Natural killer cell (primary cell): ENCODE data around the gene TULP1. TPM values are rescaled to one million over a fixed set of nuclear protein-coding genes. Genes with fewer than 3 reads are reported as not detected.

Source experiments
- ATAC-seq, 3 donors: fragments of 150-1000 bp in 2 of 3; fragments of 200-7000 bp in 1 of 3; cut with Tn5 transposase; 1 replicate in 1 of 3; 2 replicates in 2 of 3; pipeline ENCODE4 v1.10.0; 2021; ENCODE audit warnings: mild to moderate bottlenecking in 2 of 3, moderate library complexity in 2 of 3
- DNase-seq, 2 donors: peaks; one replicate each; pipeline versions ENCODE4 v3.0.0 to v3.0.0-alpha.2; 2013 to 2021; ENCODE audit warnings: mixed read lengths in 1 of 2
- H3K27ac ChIP-seq: one replicate; pipeline ENCODE4 v1.5.1; 2013; ENCODE audit warnings: mild to moderate bottlenecking, low read length
- H3K27me3 ChIP-seq: one replicate; pipeline ENCODE4 v1.6.1; 2013; ENCODE audit warnings: low read length; ENCODE audit not compliant: control insufficient read depth, insufficient read depth
- H3K36me3 ChIP-seq: one replicate; pipeline ENCODE4 v1.6.1; 2013; ENCODE audit warnings: low read length; ENCODE audit not compliant: control insufficient read depth, insufficient read depth
- H3K4me1 ChIP-seq: one replicate; pipeline ENCODE4 v1.6.1; 2013; ENCODE audit warnings: low read length; ENCODE audit not compliant: control insufficient read depth, insufficient read depth
- H3K4me3 ChIP-seq: one replicate; pipeline ENCODE4 v1.5.1; 2013; ENCODE audit warnings: low read length
- H3K9me3 ChIP-seq: one replicate; pipeline ENCODE4 v1.6.1; 2013; ENCODE audit warnings: low read length; ENCODE audit not compliant: control insufficient read depth, insufficient read depth
- H3K27ac Mint-ChIP-seq, 2 donors: one replicate each; pipeline ENCODE4 v1.8.0; 2022; ENCODE audit warnings: mild to moderate bottlenecking in 2 of 2, mixed read lengths in 2 of 2, moderate library complexity in 1 of 2
- H3K27me3 Mint-ChIP-seq, 2 donors: one replicate each; pipeline ENCODE4 v1.8.0; 2022; ENCODE audit warnings: low read depth in 2 of 2, mixed read lengths in 2 of 2
- H3K36me3 Mint-ChIP-seq: one replicate; pipeline ENCODE4 v1.8.0; 2022; ENCODE audit warnings: mixed read lengths
- H3K4me1 Mint-ChIP-seq, 2 donors: one replicate each; pipeline ENCODE4 v1.8.0; 2022; ENCODE audit warnings: mixed read lengths in 2 of 2
- H3K4me3 Mint-ChIP-seq: one replicate; pipeline ENCODE4 v1.8.0; 2022; ENCODE audit warnings: mild to moderate bottlenecking, moderate library complexity, mixed read lengths
- H3K9me3 Mint-ChIP-seq, 2 donors: one replicate each; pipeline ENCODE4 v1.8.0; 2022; ENCODE audit warnings: mixed read lengths in 2 of 2
- CTCF ChIP-seq: fragments of 200-600 bp; IDR thresholded peaks from one replicate; pipeline ENCODE4 v1.8.0; 2022; ENCODE audit warnings: antibody characterized with exemption
- WGBS: methylation state at CpG from one replicate; pipeline ENCODE4 v1.1.7; 2013; ENCODE audit warnings: missing lambda C conversion rate; ENCODE audit not compliant: insufficient coverage; 5-methylcytosine and 5-hydroxymethylcytosine counted together
- intact Hi-C: fragments of 100-400 bp; cut with micrococcal nuclease; formaldehyde crosslinking; loops from one replicate; pipeline ENCODE4 v1.14.2; 2022
- total RNA-seq, 4 donors: library from RNA; stranded (reverse); fragments of 120-200 nt in 1 of 4; gene quantifications; one replicate each; pipeline versions ENCODE4 v1.2.3 to v1.2.4, GENCODE V29; 2013 to 2022

TULP1 gene
- total RNA-seq, 3 donors from 2014 or later (not counting 1 experiment from before 2014, with no cell fraction given): not detected

GRCh38 chr6:35491558-35492257 is 21.0 kb downstream of the TULP1 start:
- DNase-seq (no peak), ATAC-seq (no peak)
- Histone ChIP-seq H3K4me3 (no peak overlapping the region), H3K27me3 (no peaks in the 10 kb centered on the region), H3K36me3 (no peaks in the 10 kb centered on the region), H3K27ac (no peak overlapping the region), H3K9me3 (no peaks in the 10 kb centered on the region), H3K4me1 (peaks cover 17% of the 10 kb centered on the region)
- Mint-ChIP-seq H3K27me3 (peaks cover 9 to 13% of the 10 kb centered on the region in 2 donors), H3K9me3 (no peaks in the 10 kb centered on the region), H3K4me3 (no peak overlapping the region), H3K36me3 (no peaks in the 10 kb centered on the region), H3K27ac (no peak overlapping the region), H3K4me1 (peaks cover 8 to 33% of the 10 kb centered on the region in 2 donors)
- 53% methylated on average over 4 of the region's 5 CpGs for WGBS
- no peak for TF ChIP-seq CTCF
- intact Hi-C loops: no loop called here

GRCh38 chr6:35490821-35491557 is 21.7 kb downstream of the TULP1 start:
- Histone ChIP-seq H3K27me3 (no peaks in the 10 kb centered on the region), H3K9me3 (no peaks in the 10 kb centered on the region), H3K4me1 (peaks cover 14% of the 10 kb centered on the region), H3K27ac (no peak overlapping the region), H3K4me3 (no peak overlapping the region), H3K36me3 (no peaks in the 10 kb centered on the region)
- Mint-ChIP-seq H3K36me3 (no peaks in the 10 kb centered on the region), H3K27me3 (peaks cover 9 to 13% of the 10 kb centered on the region in 2 donors), H3K27ac (no peak overlapping the region), H3K4me3 (no peak overlapping the region), H3K9me3 (no peaks in the 10 kb centered on the region), H3K4me1 (peaks cover 8 to 33% of the 10 kb centered on the region in 2 donors)
- intact Hi-C loops: no loop called here
- TF ChIP-seq CTCF: no peak
- ATAC-seq (no peak), DNase-seq (no peak)
- WGBS: 82% methylated on average over 8 of the region's 8 CpGs

- 63% methylated on average over 27 of the region's 28 CpGs for WGBS
- peaks cover 8 to 33% of the 10 kb centered on the region in 2 donors for H3K4me1 Mint-ChIP-seq
- Histone ChIP-seq H3K27me3 (no peaks in the 10 kb centered on the region), H3K4me3 (no peak overlapping the region), H3K9me3 (no peaks in the 10 kb centered on the region), H3K4me1 (peaks cover 14% of the 10 kb centered on the region), H3K36me3 (no peaks in the 10 kb centered on the region), H3K27ac (no peak overlapping the region)
- no peaks in the 10 kb centered on the region for H3K9me3 Mint-ChIP-seq
- H3K4me3 Mint-ChIP-seq: no peak overlapping the region
- ATAC-seq: no peak
- H3K27ac Mint-ChIP-seq: no peak overlapping the region
- H3K36me3 Mint-ChIP-seq: no peaks in the 10 kb centered on the region
- no peak for TF ChIP-seq CTCF
- DNase-seq: no peak
- intact Hi-C loops: no loop called here
- peaks cover 9 to 13% of the 10 kb centered on the region in 2 donors for H3K27me3 Mint-ChIP-seq
Measured at GRCh38 chr6:35489995-35490791, 22.5 kb downstream of the TULP1 start.
